Measurements from ENCODE around the gene ACTN4. TPM values are rescaled to one million over a fixed set of nuclear protein-coding genes. Genes with fewer than 3 reads are reported as not detected.

Gene ACTN4
- total and polyA plus RNA-seq, 2 of the 4 experiments (the other 2 are of a cell fraction): 541 to 659 TPM

DNA sequence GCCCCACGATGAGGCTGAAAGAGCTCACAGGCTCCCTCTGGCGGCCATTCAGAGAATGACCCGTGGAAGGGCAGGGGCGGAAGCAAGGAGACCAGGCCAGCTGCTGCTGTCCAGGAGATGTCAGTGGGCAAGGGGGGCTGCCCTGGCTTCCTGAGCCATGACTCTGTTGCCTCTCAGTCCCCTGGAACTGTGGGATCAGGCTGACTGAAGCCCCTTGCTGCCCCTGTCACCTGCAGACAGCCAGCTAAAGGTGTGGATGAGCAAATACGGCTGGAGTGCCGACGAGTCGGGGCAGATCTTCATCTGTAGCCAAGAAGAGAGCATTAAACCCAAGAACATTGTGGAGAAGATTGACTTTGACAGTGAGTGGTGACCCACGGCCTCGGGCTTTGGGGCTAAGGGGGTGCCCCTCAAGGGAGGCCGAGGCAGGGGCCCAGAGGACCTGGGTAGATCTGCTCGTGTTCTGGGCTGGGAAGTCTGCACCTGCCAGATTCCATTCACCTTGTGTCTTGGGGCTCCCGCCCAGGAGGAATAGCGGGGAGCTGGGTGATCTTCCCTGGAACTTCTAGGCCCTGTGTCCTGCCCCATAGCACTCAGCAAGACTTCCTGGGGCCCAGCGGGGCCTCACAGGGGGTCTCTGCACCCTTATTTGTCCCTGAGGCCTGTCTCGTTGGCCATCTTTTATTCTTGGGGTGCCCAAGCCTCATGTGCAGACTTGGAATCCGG lies 12.5 kb upstream of the ACTN4 start:
- Histone ChIP-seq H3K56ac (ENCODE audit: extremely low read depth, insufficient read depth, low read length) (no peak overlapping the region), H2BK120ac (ENCODE audit: low read depth, low read length) (no peak overlapping the region), H3K4me1 (ENCODE audit: control insufficient read depth, insufficient read depth, low read length) (no peaks in the 10 kb centered on the region), H2AK5ac (ENCODE audit: low read depth, low read length) (no peak overlapping the region; the same call in 1 of the 2 replicates), H3K27ac (ENCODE audit: insufficient read depth, low read length) (no peak overlapping the region), H4K5ac (ENCODE audit: low read depth, low read length) (no peak overlapping the region), H2BK20ac (ENCODE audit: low read depth, low read length) (no peak overlapping the region), H3K4me3 (ENCODE audit: insufficient read depth, low read depth, low read length) (no peak overlapping the region), H4K8ac (ENCODE audit: low read depth in 2 of 2, low read length in 2 of 2) (no peak overlapping the region), H3K27me3 (ENCODE audit: control insufficient read depth, insufficient read depth, low read length) (no peaks in the 10 kb centered on the region), H2AK9ac (replicated peaks; ENCODE audit: low read depth, low read length, poor library complexity) (peak overlapping the region; percentile 82), H2BK5ac (ENCODE audit: low read depth, low read length, poor library complexity, severe bottlenecking) (no peak overlapping the region), H3K9me1 (ENCODE audit: insufficient read depth, low read length) (0 out of 2 replicates have a peak, but pooled peaks cover 3% of the 10 kb centered on the region), H3K4me2 (ENCODE audit: low read depth, low read length) (no peak overlapping the region), H2AFZ (replicated peaks; ENCODE audit: low read length, poor library complexity) (peak overlapping the region; percentile 19), H3K18ac (ENCODE audit: low read depth, low read length) (no peak overlapping the region), H3K9ac (ENCODE audit: low read depth, low read length) (no peak overlapping the region), H3K36me3 (ENCODE audit: control insufficient read depth, insufficient read depth, low read length) (peaks cover 19% of the 10 kb centered on the region), H3K9me3 (ENCODE audit: control insufficient read depth, insufficient read depth, low read length) (no peaks in the 10 kb centered on the region), H3K79me1 (ENCODE audit: low read depth in 1 of 2, low read length in 2 of 2) (peaks cover 19 to 33% of the 10 kb centered on the region in 2 experiments), H4K91ac (ENCODE audit: insufficient read depth, low read depth, low read length) (no peak overlapping the region; the same call in 1 of the 2 replicates), H3K14ac (replicated peaks; ENCODE audit: low read depth, low read length) (no peak overlapping the region), H4K20me1 (ENCODE audit: insufficient read depth, low read length) (peaks cover 2% of the 10 kb centered on the region; the same call in 1 of the 2 replicates), H2BK15ac (ENCODE audit: low read depth, low read length) (no peak overlapping the region), H3K23ac (ENCODE audit: low read depth, low read length) (no peak overlapping the region), H3K4ac (ENCODE audit: low read depth, low read length) (no peak overlapping the region)
- ChIA-PET CTCF (interaction anchor here (0.5 to 1.6 kb wide), 12 partner anchors 10 to 293 kb away, joined by 3 to 5 read pairs (median 3); partner anchors contain the start of genes ACTN4 and FAM98C), POLR2A (ENCODE audit: unreplicated experiment) (no interaction called here)
- DNase-seq (peak; percentile 54), ATAC-seq (ENCODE audit: low read depth) (peak; percentile 85)
- intact Hi-C loops (cut with micrococcal nuclease): loop anchor here (1.0 to 10.0 kb wide), 4 partner anchors 91 to 400 kb away; partner anchors contain the start of gene FAM98C
- dilution Hi-C loops (cut with HindIII; ENCODE audit: low sequenced_read_pairs, unreplicated experiment): no loop called here
- in situ Hi-C loops (cut with MboI; ENCODE audit: low sequenced_read_pairs): loop anchor here (25.0 kb wide), 1 partner anchor 398 kb away; no protein-coding TSS in a partner anchor
- WGBS, 2 experiments (ENCODE audit: extremely low coverage in 2 of 2, insufficient read length in 1 of 2): 85% methylated on average over 8 of the region's 17 CpGs; no CpG with 5 or more reads in 1 of the 2 experiments
- BruUV-seq (replicated peaks): no TSS peak
- TF ChIP-seq RAD21 (IDR thresholded peaks at IDR 0.05; ENCODE audit: low read length) (peak; percentile 69), MAFK (IDR thresholded peaks at IDR 0.05; ENCODE audit: low read depth, low read length) (no peak), RFX5 (IDR thresholded peaks at IDR 0.05; ENCODE audit: low read depth, low read length) (no peak), MXI1 (IDR thresholded peaks at IDR 0.05; ENCODE audit: borderline replicate concordance, low read depth, low read length) (no peak), BHLHE40 (IDR thresholded peaks at IDR 0.05; ENCODE audit: low read depth, low read length) (no peak), POLR2A (IDR thresholded peaks at IDR 0.05; ENCODE audit: low read depth, low read length) (no peak), NFE2L2 (IDR thresholded peaks at IDR 0.05; ENCODE audit: low read depth, low read length) (no peak), SMC3 (IDR thresholded peaks at IDR 0.05; ENCODE audit: low read depth, low read length) (peak; percentile 82), MAZ (IDR thresholded peaks at IDR 0.05; ENCODE audit: borderline replicate concordance, low read depth, low read length) (peak; percentile 35; the same call in 1 of the 2 replicates), RCOR1 (IDR thresholded peaks at IDR 0.05; ENCODE audit: insufficient replicate concordance, low read length) (no peak), FOS (IDR thresholded peaks at IDR 0.05; ENCODE audit: low read depth, low read length) (no peak)
- TF ChIP-seq, protein P1, sequence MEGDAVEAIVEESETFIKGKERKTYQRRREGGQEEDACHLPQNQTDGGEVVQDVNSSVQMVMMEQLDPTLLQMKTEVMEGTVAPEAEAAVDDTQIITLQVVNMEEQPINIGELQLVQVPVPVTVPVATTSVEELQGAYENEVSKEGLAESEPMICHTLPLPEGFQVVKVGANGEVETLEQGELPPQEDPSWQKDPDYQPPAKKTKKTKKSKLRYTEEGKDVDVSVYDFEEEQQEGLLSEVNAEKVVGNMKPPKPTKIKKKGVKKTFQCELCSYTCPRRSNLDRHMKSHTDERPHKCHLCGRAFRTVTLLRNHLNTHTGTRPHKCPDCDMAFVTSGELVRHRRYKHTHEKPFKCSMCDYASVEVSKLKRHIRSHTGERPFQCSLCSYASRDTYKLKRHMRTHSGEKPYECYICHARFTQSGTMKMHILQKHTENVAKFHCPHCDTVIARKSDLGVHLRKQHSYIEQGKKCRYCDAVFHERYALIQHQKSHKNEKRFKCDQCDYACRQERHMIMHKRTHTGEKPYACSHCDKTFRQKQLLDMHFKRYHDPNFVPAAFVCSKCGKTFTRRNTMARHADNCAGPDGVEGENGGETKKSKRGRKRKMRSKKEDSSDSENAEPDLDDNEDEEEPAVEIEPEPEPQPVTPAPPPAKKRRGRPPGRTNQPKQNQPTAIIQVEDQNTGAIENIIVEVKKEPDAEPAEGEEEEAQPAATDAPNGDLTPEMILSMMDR (conservative IDR thresholded peaks at IDR 0.05; ENCODE audit: low read depth, low read length): peak; percentile 79
- TF ChIP-seq, protein P2, sequence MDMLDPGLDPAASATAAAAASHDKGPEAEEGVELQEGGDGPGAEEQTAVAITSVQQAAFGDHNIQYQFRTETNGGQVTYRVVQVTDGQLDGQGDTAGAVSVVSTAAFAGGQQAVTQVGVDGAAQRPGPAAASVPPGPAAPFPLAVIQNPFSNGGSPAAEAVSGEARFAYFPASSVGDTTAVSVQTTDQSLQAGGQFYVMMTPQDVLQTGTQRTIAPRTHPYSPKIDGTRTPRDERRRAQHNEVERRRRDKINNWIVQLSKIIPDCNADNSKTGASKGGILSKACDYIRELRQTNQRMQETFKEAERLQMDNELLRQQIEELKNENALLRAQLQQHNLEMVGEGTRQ (IDR thresholded peaks at IDR 0.05; ENCODE audit: low read depth, low read length): no peak
- TF ChIP-seq, protein P3, sequence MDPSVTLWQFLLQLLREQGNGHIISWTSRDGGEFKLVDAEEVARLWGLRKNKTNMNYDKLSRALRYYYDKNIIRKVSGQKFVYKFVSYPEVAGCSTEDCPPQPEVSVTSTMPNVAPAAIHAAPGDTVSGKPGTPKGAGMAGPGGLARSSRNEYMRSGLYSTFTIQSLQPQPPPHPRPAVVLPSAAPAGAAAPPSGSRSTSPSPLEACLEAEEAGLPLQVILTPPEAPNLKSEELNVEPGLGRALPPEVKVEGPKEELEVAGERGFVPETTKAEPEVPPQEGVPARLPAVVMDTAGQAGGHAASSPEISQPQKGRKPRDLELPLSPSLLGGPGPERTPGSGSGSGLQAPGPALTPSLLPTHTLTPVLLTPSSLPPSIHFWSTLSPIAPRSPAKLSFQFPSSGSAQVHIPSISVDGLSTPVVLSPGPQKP (IDR thresholded peaks at IDR 0.05; ENCODE audit: borderline replicate concordance, low read depth, low read length): no peak

Measured in IMR-90 (cell line).